HuH-7 (cell line): ENCODE measurements around the gene NPRL2.

Experiments
- DNase-seq: peaks from one replicate; pipeline ENCODE4 v3.0.0; 2011; ENCODE audit warnings: low spot score

The NPRL2 gene

DNA sequence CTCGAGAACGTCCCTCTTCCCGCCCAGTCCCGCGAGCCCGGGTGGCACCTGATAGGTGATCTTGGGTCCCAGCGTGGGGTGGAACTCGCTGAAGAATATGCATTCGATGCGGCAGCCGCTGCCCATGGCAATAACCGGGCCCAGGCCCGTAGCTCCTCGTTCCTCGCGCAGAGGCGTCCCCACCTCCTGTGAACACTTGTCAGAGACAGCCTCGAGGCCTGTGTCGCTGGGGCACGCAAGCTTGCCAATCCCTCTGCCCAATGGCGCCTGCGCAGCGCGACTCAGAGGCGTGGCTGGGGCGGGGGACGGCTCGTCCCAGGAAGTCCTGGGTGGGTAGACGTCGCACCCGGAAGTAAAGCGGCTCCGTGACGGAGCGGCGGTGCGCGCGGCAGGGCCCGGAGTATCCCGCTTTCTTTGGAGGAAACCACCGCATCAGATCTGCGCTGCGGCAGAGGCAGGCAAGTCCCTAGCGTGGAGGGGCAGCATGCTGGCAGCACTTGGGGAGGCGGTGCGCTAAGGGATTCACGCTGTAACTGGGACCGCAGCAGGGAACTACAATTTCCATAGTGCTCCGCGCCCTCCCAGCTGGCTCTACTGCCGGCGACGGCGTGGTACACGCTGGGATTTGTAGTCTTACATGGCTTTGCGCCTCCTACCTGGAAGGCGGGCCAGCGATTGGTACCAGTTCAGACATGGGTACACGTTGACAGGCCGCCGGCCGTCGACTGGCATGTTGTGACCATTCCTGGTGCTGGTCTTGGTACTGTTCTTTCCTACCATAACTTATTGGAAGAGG lies at the start of gene NPRL2, which contains the start of gene CYB561D2:
Gene NPRL2 (minus strand): TSS at position 249 of the 796 bp plus-strand sequence. CDS start 123 bp downstream, at position 126.
Gene CYB561D2 (plus strand): TSS at position 336 of the 796 bp plus-strand sequence. CDS start 572 bp downstream, outside the sequence.
- DNase-seq: peak; percentile 99

DNA sequence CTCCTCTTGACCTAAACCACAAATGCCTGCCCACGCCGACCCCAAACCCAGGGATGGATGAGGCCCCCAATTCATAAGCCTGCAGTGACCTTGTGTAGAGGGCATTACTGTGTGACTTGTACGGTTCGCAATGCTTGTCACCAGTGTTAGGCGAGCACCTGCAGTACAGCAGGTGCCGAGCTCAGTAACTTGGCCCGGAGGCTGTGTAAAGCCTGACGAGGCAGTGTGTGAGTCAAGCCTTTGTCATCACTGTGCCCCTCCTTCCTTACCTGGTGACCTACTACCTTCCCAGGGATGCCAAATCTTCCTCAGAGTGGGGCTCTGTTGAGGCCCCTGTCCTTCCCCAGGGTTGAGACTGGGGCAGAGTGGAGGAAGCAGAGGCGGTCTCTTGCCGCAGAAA lies 45.9 kb upstream of the NPRL2 start:
- DNase-seq: no peak

DNA sequence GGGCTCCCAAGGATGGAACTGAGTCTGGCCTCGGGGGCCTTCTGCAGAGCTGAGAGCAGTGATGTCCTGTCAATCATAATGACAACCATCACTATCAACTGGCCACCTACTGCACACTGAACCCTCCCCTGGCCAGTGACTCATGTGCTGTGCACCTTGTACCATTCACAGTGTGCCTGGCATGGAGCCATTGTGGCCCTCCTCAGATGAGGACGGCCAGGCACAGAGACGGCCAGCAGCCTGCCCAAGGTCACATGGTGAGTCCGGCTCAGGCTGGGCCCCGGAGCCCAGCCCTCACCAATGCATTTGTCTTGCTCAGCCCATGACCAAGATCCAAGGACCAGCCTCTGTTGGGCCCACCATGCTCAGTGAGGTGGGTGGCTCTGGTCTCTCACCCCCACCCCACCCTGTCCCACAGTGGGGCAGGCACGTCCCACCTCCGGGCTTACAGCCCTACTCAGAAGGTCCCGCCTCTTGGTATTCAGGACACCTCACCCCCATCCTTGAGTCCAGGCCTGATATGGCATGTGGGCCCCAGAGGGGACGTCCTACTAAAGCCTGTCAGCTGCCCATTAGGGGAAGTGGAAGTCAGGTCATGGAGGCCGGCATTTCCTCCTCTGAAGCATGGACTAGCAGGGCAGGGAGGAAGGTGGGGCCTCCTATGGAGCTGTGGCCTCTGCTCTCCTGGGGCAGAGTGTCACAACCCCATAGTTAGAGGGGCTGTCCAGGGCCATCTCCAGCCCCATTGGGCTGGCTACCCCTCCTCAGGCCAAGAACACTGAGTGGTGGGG lies 44.7 kb upstream of the NPRL2 start:
- no peak for DNase-seq

DNA sequence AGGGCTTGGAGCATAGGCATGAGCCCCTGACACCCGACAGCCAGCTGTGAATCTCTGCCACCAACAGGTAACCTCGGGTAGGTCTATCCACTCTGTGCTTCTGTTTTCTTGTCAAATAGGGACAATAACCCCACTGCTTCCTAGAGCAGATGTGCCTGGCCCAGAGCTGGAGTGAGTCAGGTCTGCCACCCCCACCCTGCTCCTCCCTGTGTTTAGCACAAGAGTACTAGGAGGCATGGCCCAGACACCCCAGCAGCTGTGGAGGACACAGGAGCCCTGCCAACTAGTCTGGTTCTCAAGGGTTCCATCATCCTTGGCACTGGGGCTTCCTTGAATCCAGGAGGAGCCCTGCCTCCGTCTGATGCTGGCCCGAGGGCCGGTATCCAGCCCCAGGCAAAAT lies 42.5 kb upstream of the NPRL2 start:
- no peak for DNase-seq

DNA sequence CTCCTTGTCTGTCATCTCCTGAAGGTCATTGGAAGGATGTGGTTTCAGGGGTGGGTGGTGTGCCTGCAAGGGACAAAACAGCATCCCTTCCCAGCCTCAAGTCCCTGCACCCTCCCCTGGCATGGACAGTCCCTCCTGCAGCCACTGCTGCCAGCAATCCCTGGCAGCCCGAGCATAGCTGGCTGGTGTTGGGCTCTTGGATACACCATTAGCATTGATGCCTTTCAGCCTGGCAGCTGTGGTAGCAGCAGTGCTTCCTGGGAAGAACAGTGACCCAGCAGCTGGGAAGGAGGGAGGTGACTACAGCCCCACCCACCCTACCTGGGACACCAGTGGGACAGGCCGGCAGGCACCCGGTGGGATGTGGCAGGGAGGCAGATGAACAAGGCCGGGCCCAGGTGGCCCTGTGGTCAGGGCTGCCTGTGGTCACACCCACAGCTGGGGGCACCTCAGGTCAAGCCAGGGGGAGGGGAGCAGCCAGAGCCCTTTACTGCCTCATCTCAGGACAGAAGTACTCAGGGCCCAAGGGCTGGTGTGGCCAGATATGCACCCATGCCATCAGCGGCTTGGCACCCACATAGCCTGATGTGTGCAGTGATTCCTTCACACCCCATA lies 41.6 kb upstream of the NPRL2 start:
- no peak for DNase-seq

DNA sequence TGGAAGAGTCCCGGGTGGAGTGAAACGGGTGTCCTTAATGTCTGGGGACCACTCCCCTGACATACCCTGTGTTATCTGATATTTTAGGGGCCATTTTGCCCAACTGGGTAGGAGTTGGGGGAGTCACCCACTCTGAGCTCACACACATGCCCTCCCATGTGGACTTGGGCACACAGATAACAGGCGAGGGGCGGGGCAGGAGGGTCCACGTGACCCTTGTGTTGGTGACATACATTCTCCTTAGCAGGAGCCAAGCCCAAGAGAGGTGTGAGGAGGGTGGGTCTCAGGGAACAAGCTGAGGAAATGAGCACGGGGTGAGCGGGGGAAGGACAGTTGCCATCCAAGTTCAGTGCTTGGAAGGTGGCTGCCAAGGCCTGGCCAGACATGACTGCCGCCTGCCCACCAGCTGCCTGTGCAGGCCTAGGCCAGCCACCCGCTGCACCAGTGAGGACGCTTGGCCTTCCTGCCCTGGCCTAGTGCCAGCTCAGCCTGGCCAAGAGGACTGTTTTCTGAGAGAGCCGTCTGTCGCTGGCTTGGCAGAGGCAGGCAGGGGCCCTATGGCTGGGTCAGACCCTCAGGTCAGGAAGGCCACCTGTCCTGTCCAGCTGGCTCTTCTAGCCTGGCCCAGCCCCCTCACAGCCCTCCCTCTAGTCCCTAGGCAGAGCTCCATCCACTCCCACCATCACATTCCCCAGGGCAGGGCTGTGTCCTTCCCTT lies 40.1 kb upstream of the NPRL2 start:
- DNase-seq: no peak

DNA sequence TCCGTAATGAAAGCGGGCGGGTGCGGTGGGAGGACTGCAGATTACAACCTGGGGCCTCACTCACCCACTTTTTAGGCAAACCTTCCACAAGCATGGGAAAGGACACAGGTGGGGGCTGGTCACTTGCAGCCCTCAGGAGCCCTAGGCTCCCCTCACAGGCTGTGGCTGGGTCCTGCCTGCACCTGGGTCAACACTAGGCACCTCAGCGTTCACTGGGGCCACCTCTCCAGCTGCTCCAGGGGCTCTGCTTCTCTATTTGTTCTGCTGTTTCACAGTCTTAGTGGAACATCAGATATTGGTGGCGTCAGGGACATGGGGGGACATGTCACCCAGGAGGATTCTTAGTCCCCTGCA lies 38.8 kb upstream of the NPRL2 start:
- DNase-seq: no peak

DNA sequence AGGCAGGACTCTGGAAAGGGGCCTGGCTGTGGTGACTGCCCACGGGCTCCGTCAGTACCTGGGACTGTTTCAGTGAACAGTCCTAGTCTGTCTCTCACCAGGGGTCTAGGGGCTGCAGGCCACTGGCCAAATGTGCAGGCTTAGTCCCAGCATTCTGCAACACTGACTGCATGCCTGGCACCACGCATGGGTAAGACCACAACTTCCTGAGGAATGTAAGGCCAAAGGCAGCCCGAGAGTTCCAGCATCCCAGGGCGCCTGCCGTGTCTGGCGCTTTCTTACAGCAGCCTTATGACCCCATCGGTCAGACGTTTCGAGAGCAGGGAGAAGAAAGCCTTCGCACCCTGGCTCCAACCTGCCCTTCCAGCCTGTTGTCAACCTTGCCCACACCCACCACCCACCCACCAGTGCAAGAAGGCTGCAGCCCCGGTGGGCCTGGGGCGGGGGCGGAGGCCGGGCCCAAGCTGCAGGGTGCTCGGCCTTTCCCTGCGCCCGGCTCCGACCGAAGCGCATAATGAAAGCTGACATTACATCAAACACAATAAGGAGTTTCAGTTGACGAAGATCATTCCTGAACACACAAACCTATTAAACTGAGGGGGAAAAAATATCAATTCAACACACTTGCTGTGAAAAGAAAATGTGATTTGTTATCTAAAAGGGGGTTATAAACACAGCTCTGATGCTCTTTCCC lies 38.3 kb upstream of the NPRL2 start:
- DNase-seq: no peak

DNA sequence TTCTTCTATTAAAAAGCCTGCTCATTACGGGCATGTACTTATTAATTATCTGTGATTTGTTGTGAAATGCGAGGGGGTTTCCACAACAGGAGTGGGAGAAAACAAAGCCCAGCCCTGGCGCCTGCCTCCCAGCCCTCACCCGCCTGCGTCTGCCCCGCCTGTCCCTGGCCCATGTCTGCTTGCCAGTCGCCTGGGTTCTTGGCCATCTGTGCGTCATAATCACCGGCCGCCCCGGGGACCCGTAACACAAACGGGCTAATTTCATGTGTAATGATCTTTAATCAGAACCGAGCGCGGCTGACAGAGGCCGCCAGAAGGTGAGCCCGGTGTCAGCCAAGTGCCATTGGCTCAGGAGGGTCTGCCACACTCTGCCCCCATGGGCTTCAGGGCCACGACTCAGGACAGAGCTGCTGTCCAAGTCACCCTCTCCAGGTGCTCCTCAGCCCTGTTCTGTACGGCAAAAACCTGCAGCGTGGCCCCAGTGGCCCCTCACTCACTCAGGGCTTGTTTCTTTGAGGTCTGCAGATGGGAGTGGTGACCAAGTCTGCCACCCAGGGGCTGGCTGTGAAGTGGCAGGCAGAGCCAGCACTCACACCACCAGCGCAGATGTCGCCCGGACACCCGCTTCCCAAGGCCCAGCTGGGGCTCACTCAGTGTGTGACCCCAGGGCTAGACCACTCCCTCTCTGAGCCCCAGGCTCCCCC lies 37.6 kb upstream of the NPRL2 start:
- peak; percentile 78 for DNase-seq

DNA sequence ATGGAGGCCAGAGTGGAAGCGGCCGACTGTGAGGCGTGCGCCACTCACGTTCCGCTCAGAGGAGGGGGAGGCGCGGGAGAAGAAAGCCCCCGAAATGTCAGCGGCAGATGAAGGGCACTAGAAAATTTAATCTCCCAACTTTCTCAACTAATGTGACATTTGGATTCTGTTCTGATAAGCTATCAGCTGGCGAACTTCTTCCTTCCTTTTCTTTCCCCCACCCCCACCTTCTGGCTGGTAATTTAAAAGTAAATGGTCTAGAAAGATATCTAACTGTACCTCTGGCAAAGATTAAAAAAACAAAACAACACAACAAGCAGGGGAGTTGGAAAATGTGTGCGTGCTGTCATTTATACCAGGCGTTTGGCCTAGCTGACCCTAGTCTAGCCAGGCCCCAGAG lies 35.2 kb upstream of the NPRL2 start:
- DNase-seq: no peak

DNA sequence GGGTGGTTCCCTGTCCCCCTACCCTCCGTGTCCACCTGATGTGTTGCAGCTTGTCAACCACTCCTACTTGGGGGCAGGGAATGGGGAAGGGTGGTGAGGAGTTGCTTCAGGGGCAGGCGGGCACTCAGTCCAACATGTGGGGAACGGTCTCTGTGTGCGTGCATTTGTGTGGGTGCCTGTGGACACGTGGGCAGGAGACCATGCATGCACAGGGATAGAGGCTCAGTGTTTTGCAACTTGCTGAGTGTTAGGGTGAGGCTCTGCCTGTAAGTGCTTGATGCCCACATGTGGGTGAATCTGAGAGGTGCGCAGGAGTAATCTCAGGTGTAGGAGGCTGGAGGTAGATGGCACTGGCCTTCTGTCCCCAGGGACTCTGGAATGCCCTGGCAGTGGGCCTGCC lies 33.2 kb upstream of the NPRL2 start:
- no peak for DNase-seq

DNA sequence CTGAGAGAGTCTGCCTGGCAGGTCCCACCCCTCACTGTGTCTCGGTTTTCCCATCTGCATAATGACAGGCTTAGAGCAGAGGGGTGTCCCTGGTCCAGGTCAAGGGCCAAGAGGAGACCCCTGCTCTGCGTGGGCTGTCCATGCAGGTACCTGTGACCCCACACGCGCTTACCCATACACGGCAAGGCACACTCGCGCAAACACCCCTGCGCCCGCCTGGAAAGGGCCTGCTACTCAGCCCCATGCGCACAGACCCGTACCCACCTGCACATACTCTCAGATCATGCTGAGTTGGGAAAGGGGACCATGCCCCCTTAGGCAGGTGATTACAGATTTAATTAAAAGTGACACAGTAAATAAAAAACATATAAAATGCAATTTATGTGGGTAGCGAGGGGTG lies 32.1 kb upstream of the NPRL2 start:
- no peak for DNase-seq

DNA sequence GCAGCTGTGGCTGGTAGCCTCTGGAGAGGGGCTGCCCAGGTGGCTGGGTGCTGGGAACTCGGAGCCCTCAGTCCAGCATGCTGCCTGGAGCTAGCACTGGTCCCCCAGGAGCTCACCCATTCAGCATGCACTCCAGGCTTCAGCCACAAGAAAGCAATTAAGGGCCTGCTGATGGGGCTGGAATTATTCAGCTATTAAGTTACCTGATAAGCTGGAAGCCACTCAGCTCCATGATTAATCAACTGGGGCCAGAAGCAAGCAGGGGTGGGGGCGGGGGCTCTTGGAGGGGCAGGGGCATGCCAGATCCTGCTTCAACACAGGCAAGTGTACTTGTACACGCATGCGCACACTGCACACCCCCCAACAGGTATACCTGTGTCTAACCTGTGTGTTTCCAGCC lies 30.8 kb upstream of the NPRL2 start:
- DNase-seq: no peak

DNA sequence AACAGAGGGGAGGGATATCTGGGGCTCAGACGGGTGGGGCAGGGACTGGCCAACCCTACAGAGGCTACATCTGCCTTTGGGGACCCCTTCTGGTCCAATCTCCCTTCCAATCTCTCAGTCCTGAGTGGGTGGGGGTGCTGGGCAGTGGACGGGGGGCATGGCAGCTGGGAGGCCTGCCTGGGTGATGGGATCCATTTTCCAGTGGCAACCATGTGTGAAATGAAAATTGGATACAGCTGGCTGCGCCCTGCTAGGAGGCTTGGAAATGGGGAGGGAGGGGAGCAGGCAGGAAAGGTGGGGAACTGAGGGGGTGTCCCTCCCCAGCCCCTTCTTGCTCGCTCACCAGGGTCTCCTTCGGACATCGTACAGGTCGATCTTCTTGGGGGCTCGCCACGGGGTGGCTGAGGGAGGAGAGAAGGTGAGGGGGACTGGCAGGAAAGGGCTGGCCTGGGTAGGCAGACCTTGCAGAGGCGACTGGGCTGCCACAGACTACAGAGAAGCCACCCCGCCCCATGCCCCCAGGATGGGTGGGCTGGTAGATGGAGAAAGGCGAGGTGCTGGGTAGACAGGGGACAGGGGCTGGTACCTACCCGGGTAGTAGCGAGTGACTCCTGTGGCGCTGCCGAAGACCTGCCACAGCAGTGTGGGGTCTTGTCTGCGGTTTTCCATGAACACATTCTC lies 30.0 kb upstream of the NPRL2 start:
- no peak for DNase-seq

DNA sequence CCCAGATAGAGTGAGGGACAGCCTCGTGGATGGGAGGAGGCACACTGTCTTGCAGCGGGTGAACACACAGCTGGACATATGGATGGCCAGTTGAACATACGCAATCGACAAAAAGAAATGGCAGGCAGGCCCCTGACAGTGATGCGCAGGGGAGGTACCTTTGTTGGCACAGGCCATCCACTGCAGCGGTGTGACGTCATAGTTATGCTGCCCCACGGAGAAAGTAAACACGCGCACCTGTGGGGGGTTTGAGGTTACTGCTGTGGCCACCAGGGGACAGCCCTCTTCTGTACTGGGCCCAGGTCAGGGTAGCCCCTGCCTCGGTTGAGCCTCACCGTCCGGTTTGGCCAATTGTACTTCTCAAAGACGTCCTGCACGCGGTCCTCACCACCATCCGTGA lies 28.2 kb upstream of the NPRL2 start:
- DNase-seq: no peak

DNA sequence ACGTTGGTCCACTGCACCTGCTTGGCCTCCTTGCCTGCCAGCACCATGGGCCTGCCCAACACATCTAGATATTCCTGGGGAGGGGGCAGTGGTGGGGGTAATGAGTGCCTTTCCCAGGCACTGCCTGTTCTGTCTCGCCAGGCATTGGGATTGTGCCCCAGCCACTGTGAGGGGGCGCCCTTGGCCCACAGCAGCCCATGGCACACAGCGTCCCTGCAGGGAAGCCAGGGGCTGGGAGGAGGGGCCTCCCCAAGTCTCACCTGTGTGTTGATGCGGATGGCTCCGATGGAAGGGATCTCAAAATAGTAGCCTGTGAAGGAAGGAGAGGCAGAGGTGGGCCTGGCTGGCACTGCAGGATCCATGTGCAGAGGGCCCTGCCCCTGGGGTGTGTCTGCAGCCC lies 27.4 kb upstream of the NPRL2 start:
- no peak for DNase-seq

DNA sequence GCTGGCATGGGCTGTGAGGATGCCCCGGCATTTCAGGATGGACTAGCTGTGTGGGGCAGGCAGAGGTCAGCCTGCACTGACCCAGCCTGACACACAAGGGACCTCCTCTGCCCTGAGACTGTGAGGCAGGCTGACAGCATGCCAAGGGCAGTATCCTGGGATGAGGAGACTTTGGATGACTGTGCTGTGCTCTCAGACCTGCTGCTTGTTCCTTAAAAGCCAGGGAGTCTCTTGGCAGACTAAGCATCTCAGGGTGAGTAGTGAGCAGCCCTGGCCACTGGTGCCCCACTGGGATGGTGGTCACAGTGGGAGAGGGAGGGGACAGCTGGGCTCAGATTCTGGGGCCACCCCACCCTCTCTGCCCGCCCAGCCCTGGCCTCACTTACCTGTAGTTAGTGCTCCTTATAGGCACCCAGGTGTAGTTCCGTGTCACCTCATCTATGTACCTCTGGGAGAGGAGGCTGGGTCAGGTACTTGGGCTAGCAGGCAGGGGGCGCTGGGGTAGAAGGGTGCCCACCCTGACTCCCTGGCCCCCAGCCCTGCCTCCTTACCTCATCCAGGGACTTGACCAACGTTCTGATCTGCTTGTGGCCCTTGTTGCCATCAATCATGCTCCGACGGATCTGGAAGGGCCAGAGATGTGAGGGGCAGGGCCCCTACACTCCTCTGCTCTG lies 24.8 kb upstream of the NPRL2 start:
- no peak for DNase-seq

DNA sequence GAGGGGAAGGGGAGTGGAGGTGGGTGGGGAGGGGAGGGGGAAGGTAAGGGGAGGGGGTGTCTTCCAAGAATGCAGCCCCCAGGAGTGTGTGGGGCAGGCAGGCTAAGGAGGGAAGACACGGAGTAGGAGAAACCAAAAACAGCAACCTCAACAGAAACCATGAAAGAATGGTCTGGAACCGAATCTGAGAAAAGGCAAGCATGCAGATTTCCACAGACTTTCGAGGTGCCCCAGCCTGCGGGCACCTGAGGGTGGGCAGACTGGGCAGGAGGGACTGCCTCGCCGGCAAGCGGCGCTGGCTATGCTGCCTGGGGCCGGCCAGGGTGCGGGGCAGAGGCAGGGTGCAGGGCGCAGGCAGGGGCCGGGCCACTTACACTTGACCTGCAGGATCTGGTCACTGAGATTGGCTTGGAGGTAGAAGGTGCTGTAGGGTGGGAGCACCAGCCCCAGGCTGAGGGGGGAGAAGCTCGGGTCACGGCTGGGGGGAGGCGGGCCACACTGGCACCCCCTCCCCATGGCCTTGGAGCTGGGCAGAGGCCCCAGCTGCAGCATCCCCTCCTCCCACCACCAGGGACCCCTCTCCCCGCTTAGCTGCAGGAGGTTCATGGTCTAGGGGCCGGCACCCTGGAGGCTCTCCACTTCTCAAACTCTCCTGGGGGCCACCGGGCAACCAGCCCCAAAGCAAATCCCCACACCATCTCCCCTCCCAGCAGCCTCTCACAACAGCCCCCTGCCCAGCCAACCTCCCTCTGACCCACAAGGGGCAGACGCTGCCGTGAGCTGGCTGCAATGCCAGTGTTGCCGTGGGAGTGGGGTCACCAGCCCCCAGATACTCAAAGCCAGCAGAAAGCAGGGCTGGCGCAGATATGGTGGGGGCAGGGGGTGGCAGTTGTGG lies 24.0 kb upstream of the NPRL2 start:
- DNase-seq: no peak
